ENCODE data around the gene HEATR5A.

Gene HEATR5A

DNA sequence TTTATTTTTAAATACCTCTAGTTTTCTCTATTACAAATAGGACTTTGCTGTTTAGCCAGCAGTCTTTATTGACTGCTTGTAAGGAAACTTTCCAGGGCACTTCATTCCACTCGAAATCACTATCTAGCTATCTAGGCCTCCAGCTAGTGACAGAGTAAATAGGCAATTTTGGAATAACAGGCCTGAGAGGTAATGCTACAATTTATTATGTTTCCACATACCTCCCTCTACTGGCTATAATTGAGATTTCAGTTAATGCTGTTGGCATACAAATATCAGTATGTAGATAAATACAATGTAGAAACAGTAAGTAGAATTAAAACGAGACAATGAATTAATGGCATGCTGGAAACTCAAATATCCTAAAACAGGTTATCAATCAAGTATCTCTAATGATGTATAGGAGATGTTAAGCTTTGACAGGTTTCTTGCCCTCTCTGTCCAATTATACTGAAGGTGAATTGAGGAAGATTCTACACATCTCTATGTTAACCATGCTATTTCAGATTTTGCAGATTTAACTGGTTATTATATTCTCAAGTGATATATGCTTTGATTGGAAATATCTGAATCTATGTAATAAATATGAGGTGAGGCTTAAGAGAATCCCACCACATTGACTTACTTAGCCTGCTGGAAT is 29.7 kb upstream of the HEATR5A start:
- Histone ChIP-seq H3K79me2 (ENCODE audit: low read length) (peaks cover 7% of the 10 kb centered on the region; the same call in 1 of the 2 replicates), H4K20me1 (ENCODE audit: insufficient read depth, low read length) (no peaks in the 10 kb centered on the region), H3K9me3 (ENCODE audit: insufficient read depth, low read length) (no peaks in the 10 kb centered on the region), H3K27me3 (ENCODE audit: low read depth, low read length) (no peaks in the 10 kb centered on the region), H3K4me3 (ENCODE audit: low read length) (no peak overlapping the region), H3K4me1 (ENCODE audit: low read length) (no peaks in the 10 kb centered on the region), H3K27ac (ENCODE audit: low read length) (no peak overlapping the region), H3K36me3 (replicated peaks; ENCODE audit: low read depth, low read length) (peaks cover 29% of the 10 kb centered on the region), H3K9ac (ENCODE audit: low read length) (no peak overlapping the region), H2AFZ (ENCODE audit: low read depth, low read length) (no peak overlapping the region), H3K4me2 (ENCODE audit: low read length) (no peak overlapping the region)
- TF ChIP-seq, protein P1, sequence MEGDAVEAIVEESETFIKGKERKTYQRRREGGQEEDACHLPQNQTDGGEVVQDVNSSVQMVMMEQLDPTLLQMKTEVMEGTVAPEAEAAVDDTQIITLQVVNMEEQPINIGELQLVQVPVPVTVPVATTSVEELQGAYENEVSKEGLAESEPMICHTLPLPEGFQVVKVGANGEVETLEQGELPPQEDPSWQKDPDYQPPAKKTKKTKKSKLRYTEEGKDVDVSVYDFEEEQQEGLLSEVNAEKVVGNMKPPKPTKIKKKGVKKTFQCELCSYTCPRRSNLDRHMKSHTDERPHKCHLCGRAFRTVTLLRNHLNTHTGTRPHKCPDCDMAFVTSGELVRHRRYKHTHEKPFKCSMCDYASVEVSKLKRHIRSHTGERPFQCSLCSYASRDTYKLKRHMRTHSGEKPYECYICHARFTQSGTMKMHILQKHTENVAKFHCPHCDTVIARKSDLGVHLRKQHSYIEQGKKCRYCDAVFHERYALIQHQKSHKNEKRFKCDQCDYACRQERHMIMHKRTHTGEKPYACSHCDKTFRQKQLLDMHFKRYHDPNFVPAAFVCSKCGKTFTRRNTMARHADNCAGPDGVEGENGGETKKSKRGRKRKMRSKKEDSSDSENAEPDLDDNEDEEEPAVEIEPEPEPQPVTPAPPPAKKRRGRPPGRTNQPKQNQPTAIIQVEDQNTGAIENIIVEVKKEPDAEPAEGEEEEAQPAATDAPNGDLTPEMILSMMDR (IDR thresholded peaks at IDR 0.05; ENCODE audit: low read depth, low read length) = peak; percentile 60
- TF ChIP-seq EZH2phosphoT487 (IDR thresholded peaks at IDR 0.05; ENCODE audit: low read depth) = no peak

DNA sequence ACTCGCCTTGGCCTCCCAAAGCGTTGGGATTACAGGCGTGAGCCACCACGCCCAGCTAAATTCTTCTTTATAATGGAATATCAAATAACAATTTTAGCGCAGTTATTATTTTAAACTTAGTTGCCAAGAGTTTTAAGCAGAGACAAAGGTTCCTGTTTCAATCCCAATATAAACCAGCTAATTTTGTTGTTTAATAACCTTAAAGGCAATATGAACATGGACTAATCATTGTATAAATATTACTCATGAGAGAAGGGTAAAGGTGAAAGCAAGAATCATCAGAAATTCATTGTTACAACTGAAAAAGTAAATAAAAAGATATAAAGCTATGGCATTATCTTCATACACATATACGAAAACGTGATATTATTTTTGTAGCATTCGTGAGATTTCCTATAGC is 28.8 kb upstream of the HEATR5A start:
- Histone ChIP-seq H3K4me3 (ENCODE audit: low read length) (no peak overlapping the region), H3K9me3 (ENCODE audit: insufficient read depth, low read length) (no peaks in the 10 kb centered on the region), H3K4me1 (ENCODE audit: low read length) (no peaks in the 10 kb centered on the region), H3K9ac (ENCODE audit: low read length) (no peak overlapping the region), H3K27ac (ENCODE audit: low read length) (no peak overlapping the region), H3K79me2 (ENCODE audit: low read length) (peaks cover 1% of the 10 kb centered on the region; the same call in 1 of the 2 replicates), H3K27me3 (ENCODE audit: low read depth, low read length) (no peaks in the 10 kb centered on the region), H4K20me1 (ENCODE audit: insufficient read depth, low read length) (no peaks in the 10 kb centered on the region), H3K36me3 (replicated peaks; ENCODE audit: low read depth, low read length) (peaks cover 31% of the 10 kb centered on the region), H2AFZ (ENCODE audit: low read depth, low read length) (no peak overlapping the region), H3K4me2 (ENCODE audit: low read length) (no peak overlapping the region)
- TF ChIP-seq, protein P1 (IDR thresholded peaks at IDR 0.05; ENCODE audit: low read depth, low read length) = no peak
- no peak for TF ChIP-seq EZH2phosphoT487 (IDR thresholded peaks at IDR 0.05; ENCODE audit: low read depth)

DNA sequence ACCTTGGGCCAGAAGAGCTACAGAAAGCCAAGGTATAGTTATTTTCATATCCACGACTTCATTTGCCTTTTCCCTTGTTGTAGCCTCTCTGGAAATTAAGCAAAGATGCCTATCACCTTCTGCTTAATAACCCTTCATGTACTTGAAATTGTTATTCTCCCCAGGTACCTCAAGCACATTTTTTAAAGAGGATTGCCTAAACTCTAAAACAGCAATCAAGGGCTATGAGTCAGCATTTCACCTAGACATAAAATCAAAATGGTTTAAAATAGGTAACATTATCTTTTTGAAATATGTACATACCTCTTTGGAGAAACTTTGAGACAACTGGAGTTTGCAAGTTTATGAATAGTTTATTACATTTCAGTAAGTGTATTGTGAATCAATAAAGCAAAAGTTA is 25.4 kb upstream of the HEATR5A start:
- TF ChIP-seq, protein P1 (IDR thresholded peaks at IDR 0.05; ENCODE audit: low read depth, low read length) = no peak
- TF ChIP-seq EZH2phosphoT487 (IDR thresholded peaks at IDR 0.05; ENCODE audit: low read depth) = no peak
- Histone ChIP-seq H3K4me3 (ENCODE audit: low read length) (no peak overlapping the region), H3K36me3 (replicated peaks; ENCODE audit: low read depth, low read length) (peaks cover 21% of the 10 kb centered on the region), H4K20me1 (ENCODE audit: insufficient read depth, low read length) (no peaks in the 10 kb centered on the region), H2AFZ (ENCODE audit: low read depth, low read length) (no peak overlapping the region), H3K9ac (ENCODE audit: low read length) (no peak overlapping the region), H3K9me3 (ENCODE audit: insufficient read depth, low read length) (no peaks in the 10 kb centered on the region), H3K27ac (ENCODE audit: low read length) (no peak overlapping the region), H3K4me2 (ENCODE audit: low read length) (no peak overlapping the region), H3K4me1 (ENCODE audit: low read length) (no peaks in the 10 kb centered on the region), H3K27me3 (ENCODE audit: low read depth, low read length) (no peaks in the 10 kb centered on the region), H3K79me2 (ENCODE audit: low read length) (no peaks in the 10 kb centered on the region)

DNA sequence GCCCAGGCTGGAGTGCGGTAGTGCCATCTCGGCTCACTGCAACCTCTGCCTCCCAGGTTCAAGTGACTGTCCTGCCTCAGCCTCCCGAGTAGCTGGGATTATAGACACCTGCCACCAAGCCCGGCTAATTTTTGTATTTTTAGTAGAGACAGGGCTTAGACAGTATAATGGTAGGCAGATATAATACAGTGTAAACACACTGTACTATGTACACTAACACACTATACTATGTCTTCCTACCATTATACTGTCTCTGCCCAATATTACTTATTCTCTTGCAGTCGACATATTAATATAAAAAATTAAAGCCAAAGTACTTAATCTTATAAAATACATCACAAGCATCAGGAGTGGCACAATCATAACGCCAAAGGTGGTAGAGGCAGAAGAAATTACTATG is 21.9 kb upstream of the HEATR5A start:
- Histone ChIP-seq H2AFZ (ENCODE audit: low read depth, low read length) (no peak overlapping the region), H3K4me2 (ENCODE audit: low read length) (no peak overlapping the region), H3K27ac (ENCODE audit: low read length) (no peak overlapping the region), H3K36me3 (replicated peaks; ENCODE audit: low read depth, low read length) (peaks cover 28% of the 10 kb centered on the region), H3K79me2 (ENCODE audit: low read length) (no peaks in the 10 kb centered on the region), H3K9ac (ENCODE audit: low read length) (no peak overlapping the region), H3K4me1 (ENCODE audit: low read length) (no peaks in the 10 kb centered on the region), H3K27me3 (ENCODE audit: low read depth, low read length) (no peaks in the 10 kb centered on the region), H3K9me3 (ENCODE audit: insufficient read depth, low read length) (no peaks in the 10 kb centered on the region), H3K4me3 (ENCODE audit: low read length) (no peak overlapping the region), H4K20me1 (ENCODE audit: insufficient read depth, low read length) (no peaks in the 10 kb centered on the region)
- TF ChIP-seq, protein P1 (IDR thresholded peaks at IDR 0.05; ENCODE audit: low read depth, low read length) = no peak
- TF ChIP-seq EZH2phosphoT487 (IDR thresholded peaks at IDR 0.05; ENCODE audit: low read depth) = no peak

Data from OCI-LY3 (cell line).